ENCODE data around the gene FLNC.

DNA sequence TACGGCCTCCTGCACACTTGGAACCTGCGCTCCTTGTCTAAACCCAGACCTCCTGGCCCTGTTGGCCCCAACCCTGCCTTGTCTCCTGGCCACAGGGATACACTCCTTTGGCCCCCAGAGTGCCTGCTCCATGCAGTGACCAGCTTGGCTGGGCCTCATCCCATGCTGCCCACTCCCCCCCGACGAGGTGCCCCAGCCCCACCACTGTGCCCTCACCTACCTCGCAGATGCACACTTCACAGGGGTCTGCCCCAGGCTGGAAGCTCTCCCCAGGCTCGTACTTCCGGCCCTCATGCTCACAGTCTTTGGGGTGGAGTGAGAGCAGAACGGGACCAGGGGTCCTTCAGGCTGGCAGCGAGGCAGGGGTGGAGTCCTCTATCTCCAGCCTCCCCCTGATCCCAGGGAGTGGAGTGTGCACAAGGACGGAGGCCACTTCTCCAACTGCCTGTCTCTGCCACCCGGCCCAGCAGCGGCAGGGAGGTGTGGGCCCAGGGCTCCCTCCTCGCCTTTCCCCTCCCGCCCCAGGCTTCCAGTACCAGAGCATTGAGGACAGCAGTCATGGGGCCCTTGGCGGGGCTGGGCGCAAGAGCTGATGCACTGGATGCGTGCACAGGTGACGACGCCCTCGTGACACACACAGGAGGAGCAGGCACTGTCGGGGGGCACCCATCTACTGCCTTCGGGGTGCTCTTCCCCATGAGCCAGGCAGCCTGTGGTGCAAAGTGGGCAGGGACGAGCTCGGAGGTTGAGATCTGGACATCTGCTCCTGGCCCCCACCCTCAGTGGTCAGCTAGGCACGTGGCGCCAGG, 54.6 kb downstream of the FLNC start:
- TF ChIP-seq, protein P1, sequence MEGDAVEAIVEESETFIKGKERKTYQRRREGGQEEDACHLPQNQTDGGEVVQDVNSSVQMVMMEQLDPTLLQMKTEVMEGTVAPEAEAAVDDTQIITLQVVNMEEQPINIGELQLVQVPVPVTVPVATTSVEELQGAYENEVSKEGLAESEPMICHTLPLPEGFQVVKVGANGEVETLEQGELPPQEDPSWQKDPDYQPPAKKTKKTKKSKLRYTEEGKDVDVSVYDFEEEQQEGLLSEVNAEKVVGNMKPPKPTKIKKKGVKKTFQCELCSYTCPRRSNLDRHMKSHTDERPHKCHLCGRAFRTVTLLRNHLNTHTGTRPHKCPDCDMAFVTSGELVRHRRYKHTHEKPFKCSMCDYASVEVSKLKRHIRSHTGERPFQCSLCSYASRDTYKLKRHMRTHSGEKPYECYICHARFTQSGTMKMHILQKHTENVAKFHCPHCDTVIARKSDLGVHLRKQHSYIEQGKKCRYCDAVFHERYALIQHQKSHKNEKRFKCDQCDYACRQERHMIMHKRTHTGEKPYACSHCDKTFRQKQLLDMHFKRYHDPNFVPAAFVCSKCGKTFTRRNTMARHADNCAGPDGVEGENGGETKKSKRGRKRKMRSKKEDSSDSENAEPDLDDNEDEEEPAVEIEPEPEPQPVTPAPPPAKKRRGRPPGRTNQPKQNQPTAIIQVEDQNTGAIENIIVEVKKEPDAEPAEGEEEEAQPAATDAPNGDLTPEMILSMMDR (IDR thresholded peaks at IDR 0.05), result no peak
- TF ChIP-seq POLR2A (IDR thresholded peaks at IDR 0.05), result no peak

All from heart left ventricle (tissue), 13 donors.